Measurements from ENCODE around the gene FAM32A.
"Not testable (repeated sequence)": the region's sequence is repeated elsewhere in the genome, so short reads cannot be mapped to it uniquely, and the experiment has no call there.

FAM32A gene

GRCh38 chr19:16164222-16164890, 20.9 kb upstream of the FAM32A start:
- no peak for DNase-seq (ENCODE audit: low read depth)

GRCh38 chr19:16166417-16166816, 18.8 kb upstream of the FAM32A start:
- no peak for DNase-seq (ENCODE audit: low read depth)

GRCh38 chr19:16167055-16167454, 18.2 kb upstream of the FAM32A start:
- DNase-seq (ENCODE audit: low read depth) = no peak

GRCh38 chr19:16168465-16169081, 16.6 kb upstream of the FAM32A start:
- DNase-seq (ENCODE audit: low read depth) = no peak

- DNase-seq (ENCODE audit: low read depth) = no peak
Observed at GRCh38 chr19:16170134-16170533, 15.1 kb upstream of the FAM32A start.

GRCh38 chr19:16175954-16176353, 9.3 kb upstream of the FAM32A start:
- no peak for DNase-seq (ENCODE audit: low read depth)

GRCh38 chr19:16178866-16179265, 6.3 kb upstream of the FAM32A start:
- not testable (repeated sequence) for DNase-seq (ENCODE audit: low read depth)

- DNase-seq (ENCODE audit: low read depth) = peak; percentile 90
Observed at GRCh38 chr19:16180611-16181010, 4.6 kb upstream of the FAM32A start.

GRCh38 chr19:16184665-16185122, 516 bp upstream of the FAM32A start:
- no peak for DNase-seq (ENCODE audit: low read depth)

- DNase-seq (ENCODE audit: low read depth) = peak; percentile 54
Observed at GRCh38 chr19:16185768-16186123, 536 bp downstream of the FAM32A start.

- no peak for DNase-seq (ENCODE audit: low read depth)
Observed at GRCh38 chr19:16188521-16188920, 3.3 kb downstream of the FAM32A start.

GRCh38 chr19:16190198-16190597, 5.0 kb downstream of the FAM32A start:
- DNase-seq (ENCODE audit: low read depth) = no peak

GRCh38 chr19:16190736-16191135, 5.5 kb downstream of the FAM32A start:
- no peak for DNase-seq (ENCODE audit: low read depth)

- DNase-seq (ENCODE audit: low read depth) = no peak
Observed at GRCh38 chr19:16191216-16191908, 6.2 kb downstream of the FAM32A start.

- no peak for DNase-seq (ENCODE audit: low read depth)
Observed at GRCh38 chr19:16193466-16193865, 8.3 kb downstream of the FAM32A start.

GRCh38 chr19:16197188-16197621, 12.0 kb downstream of the FAM32A start:
- DNase-seq (ENCODE audit: low read depth) = peak; percentile 96

GRCh38 chr19:16197622-16198369, 12.6 kb downstream of the FAM32A start, which contains the start of gene AP1M1:
Gene AP1M1 (plus strand): TSS chr19:16197911. CDS start chr19:16198027, 116 bp downstream.
- peak; percentile 97 for DNase-seq (ENCODE audit: low read depth)

- no peak for DNase-seq (ENCODE audit: low read depth)
Observed at GRCh38 chr19:16198370-16198651, 13.1 kb downstream of the FAM32A start.

GRCh38 chr19:16199275-16199932, 14.2 kb downstream of the FAM32A start:
- DNase-seq (ENCODE audit: low read depth) = no peak

GRCh38 chr19:16200038-16201010, 15.1 kb downstream of the FAM32A start:
- peak; percentile 23 for DNase-seq (ENCODE audit: low read depth)

GRCh38 chr19:16201011-16201391, 15.8 kb downstream of the FAM32A start:
- no peak for DNase-seq (ENCODE audit: low read depth)

Measured in EH (cell line).